ENCODE data around the gene RING1.

RING1 gene

DNA sequence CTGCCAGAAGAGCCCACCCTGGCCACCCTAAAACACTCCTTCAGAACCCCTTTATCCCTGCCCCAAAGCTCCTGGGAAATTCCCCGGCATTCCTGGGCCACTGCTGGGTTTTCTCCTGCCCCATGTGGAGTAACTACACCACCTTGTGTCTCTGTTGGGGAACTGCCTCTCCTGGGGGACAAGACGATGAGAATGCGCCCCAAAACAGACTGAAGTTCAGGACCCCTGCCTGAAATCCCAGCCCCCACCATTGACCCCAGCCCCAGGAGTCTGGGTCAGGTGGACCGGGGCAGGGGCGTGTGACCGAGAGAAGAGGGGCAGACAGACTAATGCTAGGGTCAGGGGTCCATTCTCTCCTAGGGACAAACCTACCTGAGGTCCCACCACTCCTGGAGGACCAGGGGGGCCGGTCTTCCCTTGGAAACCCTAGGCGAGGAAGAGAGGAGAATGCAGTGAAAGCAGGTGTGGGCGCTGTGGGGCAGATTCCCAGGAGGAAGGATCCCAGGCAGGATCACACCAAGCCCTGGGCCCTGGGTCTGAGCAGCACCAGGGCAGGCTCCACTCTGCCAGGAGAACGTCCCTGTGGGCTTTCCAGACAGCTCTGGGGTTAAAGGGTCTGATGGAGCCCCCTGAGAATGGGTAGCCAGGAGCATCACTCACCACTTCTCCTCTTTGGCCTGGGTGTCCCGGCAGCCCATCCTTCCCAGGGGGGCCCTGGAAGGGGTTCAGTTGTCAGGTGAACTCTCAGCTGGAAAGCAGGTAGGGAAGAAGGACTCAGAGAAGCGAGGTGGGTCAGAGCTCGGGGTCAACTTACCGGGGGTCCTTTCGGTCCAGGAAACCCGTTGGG lies 35.4 kb upstream of the RING1 start:
- DNase-seq, result no peak

DNA sequence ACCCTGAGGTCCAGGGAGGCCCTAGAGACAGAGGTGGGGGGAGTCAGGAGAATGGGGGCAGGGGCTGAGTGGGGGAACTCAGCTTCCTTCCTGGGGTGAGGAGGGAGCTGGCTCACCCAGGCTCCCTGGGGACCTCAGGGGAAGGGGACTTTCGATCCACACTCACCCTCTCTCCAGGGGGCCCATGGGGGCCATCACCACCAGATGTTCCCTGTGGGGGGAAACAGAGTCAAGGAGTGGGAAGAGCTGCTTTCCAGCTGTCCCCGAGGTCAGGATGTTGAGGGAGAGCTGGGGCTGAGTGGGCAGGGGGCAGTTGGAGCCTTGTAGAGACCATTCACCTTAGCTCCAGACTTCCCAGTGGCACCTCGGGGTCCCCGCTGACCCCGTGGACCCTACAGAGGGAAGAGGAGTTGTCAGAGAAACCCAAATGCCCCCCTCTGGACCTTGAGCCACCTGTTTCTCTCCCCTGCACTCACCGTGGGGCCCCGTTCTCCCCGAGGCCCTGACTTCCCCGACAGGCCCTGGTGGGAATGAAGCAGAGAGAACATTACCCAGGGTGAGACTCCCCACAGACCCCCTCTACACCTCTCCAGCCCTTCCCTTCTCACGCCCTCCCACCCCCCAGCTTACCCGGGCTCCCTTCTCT lies 34.6 kb upstream of the RING1 start:
- DNase-seq, result no peak

DNA sequence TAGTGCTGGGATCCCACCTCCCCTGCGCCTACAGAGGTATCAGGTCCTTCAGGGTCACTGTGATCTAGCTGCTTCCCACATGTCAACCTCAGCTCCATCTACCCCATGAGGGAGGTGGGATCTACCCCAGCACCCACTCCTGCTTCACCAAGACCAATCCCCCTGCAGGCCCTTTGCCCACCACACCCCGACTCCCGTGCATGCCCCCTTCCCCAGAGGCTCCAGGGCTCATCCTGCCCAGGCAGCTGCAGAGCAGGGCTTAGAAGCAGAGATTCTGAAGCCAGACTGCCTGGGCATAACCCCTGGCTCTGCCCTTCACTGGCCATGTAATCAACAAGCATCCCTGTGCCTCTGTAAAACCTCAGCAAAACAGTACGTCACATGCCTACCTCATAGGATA lies 33.5 kb upstream of the RING1 start:
- no peak for DNase-seq

DNA sequence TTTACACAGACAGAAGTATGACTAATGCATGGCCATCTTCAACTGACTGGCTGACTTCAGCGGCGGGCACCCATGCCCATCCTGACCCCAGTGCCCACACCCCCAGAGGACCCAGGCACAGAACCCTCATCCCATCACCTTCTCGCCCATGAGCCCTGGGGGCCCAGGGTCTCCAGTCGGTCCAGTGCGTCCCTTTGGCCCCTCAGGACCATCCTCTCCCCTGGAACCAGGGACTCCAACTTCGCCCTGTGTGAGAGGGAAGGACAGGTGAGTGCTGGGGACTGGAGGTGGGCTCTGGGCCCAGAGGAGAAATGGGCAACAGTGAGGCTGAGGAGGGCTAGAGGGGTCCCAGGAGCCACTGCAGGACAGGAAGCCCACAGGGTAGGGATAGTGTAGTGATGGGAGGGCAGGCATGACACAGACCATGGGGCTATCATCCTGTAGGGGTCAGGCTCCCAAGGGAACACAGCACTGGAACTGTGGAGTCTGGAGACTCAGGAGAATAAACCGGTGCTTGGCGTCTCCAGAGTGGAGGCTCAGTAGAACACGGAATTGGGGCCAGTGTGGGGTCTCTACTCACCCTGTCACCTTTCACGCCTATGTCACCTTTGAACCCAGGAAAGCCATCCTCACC lies 32.7 kb upstream of the RING1 start:
- DNase-seq, result no peak

DNA sequence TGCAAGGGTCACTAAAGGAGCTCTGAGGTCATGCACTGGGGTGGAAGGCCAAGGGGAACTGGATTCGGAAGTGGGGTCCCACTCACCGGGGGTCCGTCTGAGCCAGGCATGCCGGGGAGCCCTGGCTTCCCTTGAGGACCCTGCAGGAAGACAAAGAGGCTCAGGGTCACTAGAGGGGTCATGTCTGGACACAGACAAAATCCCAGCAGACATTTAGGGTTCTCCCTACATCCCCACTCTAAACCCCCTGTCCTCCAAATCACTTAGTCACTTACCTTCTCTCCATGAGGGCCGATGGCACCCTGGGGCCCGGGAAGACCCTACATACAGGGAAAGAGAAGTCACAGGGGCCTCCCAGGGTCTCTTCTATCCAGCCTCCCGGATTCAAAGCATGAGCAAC lies 31.4 kb upstream of the RING1 start:
- DNase-seq, result no peak

DNA sequence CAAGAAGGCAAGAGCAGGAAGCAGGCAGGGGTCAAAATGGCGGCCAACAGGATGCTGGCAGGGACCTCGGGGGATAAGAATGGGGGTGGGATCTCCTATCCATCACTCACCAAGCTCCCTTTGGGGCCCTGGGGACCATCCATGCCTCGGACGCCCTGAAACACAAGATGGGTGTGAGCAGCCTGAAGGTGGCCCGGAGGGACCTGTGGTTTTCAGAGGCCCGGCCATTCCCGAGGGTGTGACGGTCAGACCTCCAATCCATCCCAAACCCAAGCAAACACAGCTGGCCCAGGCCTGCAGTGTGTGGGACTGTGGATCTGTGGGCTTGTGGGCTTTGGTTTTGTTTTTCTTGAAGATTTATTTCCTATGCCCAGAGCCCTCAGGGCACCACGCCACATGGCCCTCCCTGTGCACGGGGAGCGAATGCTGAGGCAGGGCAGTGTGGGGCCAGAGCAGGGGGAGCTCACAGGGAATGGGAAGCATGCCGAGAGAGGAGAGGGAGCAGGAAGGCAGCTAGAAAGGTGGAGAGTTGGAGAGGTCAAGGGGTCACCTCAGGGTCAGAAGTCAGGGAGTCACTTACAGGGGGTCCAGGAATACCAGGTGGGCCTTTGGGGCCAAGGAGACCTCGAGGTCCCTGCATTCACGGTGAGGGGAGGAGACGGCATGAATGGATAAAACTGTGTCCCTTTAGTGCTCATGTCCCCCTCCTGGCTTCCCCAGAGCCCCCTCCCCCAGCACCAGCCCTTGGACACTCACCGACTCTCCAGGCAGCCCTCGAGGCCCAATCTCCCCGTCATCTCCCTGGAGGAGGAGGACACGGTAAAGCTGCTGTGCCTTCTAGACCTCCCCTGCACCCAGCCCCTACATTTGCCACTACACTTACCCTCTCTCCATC lies 30.5 kb upstream of the RING1 start:
- no peak for DNase-seq

DNA sequence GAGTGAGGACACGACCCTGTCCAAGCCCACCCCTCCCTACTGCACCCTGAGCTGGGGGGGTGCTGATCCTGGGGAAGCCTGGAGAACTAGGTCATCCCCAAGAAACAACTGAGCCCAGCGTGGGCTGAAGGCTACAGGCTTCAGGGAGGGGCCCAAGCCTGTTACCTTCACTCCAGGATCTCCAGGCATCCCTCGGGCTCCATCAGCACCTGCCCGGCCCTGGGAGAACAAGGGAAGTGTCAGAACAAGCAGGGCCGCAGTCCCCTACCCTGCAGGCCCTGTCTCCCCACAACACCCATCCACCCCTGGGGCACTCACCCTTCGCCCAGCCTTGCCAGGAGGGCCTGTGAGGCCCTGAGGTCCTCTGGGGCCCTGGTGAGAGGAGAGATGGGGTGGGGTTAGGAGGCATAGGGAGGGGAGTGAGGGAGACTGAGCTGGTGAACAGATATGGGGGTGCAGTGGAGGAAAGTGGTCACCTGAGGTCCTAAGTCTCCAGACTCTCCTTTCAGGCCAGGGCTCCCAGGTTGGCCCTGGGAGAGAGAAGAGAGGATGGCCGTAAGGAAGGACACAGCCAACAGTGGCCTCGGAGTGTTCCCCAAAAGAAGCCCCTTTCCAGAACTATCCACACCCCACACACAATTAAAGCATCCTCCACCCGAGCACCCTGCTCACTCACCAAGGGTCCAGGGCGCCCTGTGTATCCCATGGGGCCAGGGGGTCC lies 29.4 kb upstream of the RING1 start:
- DNase-seq, result no peak

DNA sequence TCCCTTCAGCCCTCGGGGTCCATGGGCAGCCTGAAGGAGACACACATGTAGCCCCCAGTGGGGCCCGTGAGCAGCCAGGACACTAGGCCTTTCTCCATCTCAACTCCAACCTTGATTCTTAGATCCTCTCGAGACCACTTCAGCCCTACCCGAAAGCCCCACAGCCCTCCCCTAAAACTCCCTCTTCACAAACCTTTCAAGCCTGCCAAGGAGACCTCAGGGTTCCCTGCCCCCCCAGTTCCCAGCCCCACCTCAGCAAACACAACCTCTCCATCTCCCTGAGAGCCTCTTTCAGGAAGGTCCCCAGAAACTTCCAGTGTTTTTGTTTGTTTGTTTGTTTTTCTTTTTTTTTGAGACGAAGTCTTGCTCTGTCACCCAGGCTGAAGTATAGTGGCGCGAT lies 27.2 kb upstream of the RING1 start:
- DNase-seq, result no peak

DNA sequence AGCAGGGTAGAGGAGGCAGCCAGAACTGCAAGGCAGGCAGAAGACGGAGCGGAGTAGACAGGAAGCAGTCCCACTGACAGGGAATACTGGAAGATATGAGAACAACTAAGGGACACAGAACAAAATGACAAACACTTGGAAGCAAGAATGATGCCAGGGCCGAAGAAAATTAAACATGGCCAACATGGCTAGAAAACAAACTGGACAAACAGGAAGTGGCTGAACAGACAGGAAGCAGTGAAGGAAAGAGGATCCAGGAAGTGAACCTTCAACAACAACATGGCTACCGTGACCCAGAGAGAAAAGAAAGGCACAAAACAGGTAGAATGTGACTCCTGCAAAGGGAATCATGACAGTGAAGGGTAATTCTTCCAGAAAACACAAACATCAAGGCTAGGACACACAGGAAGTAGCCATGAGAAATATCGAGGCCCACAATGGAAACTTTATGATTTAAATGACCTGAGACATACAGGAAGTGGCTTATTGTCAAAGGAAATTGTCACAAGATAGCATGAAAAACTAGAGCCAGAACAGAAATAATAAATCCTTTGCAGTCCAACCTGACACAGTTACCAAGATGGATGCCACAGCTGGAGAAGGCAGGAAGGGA lies 25.1 kb upstream of the RING1 start:
- DNase-seq, result no peak

DNA sequence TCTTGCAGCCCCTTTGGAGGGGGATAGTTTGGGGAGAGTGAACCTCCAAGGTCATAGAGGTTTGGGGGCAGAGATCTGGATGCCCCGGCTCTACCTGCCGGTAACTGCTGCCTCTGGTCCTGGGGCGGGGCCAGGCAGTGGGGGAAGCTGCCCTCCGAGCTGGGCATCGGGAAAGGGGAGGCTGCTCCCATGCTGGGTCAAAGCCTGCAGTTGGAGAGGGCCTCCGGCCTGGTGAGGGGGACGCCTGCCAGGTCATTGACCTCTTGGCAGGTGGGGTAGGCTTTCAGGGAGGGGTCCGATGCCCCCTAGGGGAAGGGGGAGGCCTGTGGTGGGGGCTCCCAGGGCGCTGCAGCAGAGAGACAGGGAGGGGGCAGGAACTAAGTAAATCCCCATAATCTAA lies 23.1 kb upstream of the RING1 start:
- no peak for DNase-seq

DNA sequence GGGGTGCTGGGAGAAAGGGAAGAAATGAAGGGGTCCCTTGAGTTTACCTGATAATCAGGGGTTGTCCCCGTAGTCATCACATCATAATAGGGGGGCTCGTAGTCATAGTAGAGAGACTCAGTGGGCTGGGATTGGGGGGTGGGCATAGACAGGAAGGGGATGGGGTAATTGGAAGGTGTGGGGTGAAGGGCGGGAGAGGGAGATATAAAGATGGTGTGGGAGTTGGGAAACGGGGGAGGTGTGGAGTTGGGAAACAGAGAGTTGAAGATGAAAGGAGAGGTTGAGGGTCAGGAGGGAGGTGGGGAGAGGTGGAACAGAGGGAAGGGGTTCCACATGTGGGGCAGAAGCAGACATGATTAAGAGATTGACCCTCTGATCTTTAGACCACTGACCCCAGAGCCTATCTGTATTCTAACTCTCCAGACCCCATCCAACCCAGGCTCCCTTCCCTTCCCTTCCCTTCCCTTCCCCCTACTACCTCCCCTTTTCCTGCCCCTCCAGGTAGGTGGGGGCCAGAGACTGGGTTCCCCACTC lies 22.6 kb upstream of the RING1 start:
- no peak for DNase-seq

DNA sequence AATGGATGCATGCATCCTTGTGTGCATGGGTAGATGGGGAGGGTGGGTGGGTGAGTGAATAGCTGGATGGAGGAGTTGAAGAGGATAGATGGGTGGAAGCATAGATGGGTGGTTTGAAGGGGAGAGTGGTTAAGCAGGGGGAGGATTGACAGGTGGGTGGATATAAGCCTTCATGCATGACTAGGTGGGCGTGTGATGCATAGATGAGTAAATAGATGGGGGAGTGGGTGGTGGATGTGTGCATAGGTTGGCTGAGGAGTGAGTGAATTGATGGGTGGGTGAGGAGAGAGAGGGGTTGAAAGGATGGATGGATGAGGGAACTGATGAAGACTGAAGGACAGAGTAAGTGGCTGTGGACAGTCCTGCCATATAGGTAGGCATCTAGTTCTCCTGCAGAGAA lies 20.5 kb upstream of the RING1 start:
- no peak for DNase-seq

DNA sequence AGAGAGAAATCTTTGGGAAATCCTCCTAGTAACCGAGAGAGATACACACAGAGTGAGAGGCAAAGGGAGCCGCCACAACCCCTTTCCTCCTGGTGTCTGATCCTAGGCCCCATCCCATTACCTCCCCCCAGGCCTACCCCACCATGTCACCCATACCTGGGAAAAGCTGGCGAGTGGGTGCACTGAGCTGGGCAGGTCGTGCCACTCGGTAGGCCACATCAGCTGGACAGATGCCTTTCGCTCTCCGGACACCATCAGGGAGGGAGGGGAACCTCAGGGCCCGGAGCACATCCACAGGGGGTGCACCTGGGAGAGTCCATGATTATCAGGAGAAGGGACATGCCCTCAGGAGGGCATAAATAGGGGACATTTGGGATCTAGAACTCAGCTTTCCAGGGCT lies 19.1 kb upstream of the RING1 start:
- DNase-seq, result no peak

DNA sequence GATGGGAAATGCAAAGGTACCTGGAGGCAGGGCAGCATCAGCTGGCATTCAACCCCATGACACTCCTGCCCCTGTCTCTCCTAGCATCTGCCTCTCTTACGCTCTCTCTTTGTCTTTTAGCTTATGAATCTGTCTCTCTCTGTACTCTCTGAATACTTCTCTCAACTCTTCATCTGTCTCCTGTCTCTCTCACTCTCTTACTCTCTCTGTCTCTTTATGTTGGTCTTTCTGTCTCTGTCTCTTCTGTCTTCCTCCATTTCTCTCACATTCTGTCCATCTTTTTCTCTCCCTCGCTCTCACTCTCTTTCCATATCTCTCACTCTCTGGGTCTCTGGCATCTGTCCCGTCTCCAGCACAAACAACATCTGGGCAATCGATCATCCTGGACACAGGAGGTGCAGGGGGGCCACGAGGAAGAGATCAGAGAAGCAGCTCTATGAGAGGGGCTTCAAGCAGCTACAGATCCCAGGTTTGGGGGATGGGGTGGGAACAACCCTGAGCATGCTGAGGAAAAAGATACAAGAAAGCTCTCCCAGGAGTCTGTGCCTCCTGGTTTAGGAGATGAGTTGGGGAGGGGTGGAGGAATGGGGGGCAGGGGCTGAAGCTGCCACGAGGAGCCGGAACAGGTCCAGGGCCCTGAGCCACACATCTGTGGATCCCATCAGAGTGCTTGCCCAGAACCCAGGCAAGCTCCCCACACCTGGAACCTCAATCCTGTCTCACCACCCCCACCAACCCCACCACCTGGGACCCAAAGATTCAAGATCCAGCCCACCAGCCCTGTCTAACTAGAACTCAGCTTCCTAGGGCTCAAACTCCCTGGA lies 18.5 kb upstream of the RING1 start:
- no peak for DNase-seq

DNA sequence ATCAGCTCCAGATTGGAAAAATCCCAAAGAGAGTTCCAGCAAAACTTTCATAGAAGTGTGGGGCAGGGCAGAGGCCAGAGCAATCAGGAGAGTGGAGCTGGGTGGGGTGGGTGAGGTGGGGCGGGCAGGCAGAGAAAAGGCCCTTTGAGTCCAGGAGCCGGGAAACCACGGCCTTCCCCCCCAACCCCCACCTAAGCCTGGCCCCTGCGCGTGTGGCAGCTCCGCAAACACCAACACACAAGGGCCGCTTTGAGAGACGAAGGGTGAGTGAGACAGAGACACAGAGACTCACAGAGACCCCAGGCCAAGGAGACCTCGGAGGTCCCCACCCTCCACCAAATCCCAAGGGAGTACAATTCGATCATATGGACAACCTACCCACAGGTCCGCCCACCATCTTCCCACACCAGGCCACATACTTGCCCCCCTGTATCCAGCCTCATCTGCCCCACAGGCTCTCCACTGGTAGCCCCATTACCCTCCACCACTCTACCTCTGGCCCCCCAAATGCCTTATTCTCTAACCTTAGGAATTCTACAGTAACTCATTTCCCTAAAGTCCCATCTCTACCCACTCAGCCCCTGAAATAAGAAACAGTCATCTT lies 17.7 kb upstream of the RING1 start:
- DNase-seq, result no peak

DNA sequence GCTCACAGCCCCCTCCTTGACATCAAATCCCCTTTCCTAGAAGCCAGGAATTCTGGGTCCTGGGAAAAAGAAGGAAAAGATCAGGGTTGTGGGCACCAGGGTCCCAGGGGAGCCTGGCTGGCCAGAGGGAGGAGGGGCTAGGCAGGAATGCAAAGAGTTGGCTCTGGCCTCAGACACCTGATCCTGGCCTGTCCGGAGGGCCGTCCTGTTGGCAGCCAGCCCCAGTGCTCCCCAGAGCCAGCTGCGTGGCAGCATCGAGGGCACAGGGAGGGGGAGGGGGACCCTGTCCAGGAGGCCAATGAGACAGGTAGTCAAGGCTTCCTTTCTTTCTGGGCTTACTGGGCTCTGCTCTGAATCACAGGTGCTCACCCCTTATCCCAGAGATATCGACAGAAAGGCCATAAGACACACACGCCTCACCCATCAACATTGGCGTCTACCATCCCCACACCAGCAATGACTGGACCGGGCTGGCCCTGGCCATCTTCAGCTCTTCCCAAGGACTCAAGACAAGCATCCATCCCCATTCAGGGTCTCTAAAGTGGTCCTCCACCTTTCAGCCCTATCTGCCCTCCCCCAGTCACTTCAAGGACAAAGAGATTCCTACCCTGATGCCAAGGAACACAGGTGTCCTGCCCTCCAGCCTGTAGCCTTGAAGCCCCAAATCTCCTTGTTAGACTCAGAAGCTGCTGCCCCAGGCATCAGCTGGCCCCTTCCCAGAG lies 16.8 kb upstream of the RING1 start:
- no peak for DNase-seq

DNA sequence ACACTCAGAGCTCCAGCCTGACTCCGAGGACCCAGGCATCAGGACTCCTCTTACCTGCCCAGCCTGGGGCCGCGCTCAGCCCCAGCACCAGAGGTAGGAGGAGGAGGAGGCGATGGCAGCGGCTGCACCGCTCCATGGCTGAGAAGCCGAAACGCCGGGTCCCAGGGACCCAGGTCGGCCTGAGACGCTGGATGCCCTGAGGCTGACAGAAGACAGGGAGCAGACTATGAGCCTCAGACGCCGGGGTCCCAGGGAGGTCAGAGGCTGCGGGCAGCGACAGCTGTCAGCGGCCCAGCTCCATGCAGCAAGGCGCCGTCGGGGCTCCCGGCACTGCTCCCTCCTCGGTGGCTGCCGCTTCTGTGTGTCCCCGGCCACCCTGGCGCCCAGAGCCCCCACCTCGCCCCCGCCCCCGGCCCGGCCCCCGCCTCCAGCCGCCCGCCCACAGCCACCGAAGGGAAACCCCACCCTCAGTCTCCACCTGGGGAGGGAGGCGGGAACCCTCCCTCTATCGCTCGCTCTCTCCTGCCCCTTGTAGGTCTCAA lies 16.1 kb upstream of the RING1 start, which contains the start of gene COL11A2:
COL11A2 (minus strand) TSS at position 363 of the 542 bp plus-strand sequence; CDS start at position 136, 227 bp downstream.
- DNase-seq, result no peak

DNA sequence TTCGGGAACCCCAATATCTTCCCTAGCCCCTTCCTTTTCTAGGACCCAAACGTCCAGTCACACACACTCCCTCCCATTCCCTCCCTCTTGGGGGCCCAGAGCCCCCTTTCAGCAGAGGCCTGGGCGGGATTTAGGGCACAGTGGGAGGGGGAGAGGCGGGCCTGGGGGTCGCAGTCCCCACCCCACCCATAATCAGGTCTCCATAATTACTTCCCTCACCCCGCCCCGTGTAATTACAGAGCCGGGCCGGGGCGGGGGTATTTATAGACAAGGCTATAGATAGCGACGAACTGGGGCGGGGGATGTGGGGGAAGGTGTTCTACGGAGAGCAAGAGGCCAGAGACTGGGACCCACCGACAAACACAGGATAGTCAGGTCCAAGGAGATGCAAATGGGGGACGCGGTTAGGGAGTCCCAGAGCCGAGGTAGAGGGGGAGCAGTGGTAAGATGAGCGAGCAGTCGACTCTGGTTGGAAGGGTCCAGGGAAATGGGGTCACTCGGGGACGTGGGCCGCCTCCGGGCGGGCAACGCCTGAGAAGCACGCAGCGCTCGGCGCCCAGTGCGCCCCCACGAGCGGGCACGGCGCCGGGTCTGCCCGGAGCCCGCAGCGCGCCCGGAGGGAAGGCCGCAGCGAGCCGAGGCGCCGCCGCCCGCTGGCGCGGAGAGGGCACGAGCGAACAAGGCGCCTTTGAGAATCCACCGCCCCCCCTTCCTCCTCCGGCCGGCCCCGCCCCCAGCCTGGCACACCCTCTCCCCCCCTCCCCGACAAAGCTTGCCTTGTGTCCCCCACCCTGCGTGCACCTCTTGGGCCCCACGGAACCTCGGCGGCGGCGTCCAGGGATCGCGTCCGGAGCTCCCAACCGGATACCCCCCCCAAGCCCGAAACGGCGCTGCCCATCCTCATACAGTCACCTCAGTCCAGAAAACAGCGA lies 15.4 kb upstream of the RING1 start:
- DNase-seq, result no peak

Measured in NCI-H2081 (cell line).